ENCODE data around the gene SLC17A8. TPM values are rescaled to one million over a fixed set of nuclear protein-coding genes. Genes with fewer than 3 reads are reported as not detected.

SLC17A8 gene
- total RNA-seq, 1 donor, result not detected

DNA sequence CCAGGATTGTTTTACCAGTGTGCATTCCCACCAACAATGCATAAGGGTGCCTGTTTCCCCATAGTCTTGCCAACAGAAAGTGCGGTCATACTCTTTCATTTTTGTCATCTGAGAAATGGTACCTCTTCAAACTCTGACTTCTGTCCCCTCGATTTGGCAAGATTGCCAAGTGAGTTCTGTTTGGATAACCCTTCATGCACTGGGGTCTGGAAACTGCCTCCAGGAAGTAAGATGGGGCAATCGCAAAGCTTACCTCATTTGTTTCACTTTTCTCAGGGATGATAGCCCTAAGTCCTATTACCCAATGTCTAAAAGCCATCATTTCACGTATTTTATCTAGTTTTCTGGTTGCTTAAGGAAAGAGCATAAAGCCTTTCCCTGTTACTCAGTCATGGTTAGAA, 88.2 kb downstream of the SLC17A8 start:
- peak; percentile 2 for DNase-seq (ENCODE audit: low read depth)
- no peak overlapping the region for H3K4me3 ChIP-seq (ENCODE audit: low read depth, low read length)
- TF ChIP-seq, protein P1, sequence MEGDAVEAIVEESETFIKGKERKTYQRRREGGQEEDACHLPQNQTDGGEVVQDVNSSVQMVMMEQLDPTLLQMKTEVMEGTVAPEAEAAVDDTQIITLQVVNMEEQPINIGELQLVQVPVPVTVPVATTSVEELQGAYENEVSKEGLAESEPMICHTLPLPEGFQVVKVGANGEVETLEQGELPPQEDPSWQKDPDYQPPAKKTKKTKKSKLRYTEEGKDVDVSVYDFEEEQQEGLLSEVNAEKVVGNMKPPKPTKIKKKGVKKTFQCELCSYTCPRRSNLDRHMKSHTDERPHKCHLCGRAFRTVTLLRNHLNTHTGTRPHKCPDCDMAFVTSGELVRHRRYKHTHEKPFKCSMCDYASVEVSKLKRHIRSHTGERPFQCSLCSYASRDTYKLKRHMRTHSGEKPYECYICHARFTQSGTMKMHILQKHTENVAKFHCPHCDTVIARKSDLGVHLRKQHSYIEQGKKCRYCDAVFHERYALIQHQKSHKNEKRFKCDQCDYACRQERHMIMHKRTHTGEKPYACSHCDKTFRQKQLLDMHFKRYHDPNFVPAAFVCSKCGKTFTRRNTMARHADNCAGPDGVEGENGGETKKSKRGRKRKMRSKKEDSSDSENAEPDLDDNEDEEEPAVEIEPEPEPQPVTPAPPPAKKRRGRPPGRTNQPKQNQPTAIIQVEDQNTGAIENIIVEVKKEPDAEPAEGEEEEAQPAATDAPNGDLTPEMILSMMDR (IDR thresholded peaks at IDR 0.05; ENCODE audit: insufficient read depth, low read depth, low read length), result no peak

DNA sequence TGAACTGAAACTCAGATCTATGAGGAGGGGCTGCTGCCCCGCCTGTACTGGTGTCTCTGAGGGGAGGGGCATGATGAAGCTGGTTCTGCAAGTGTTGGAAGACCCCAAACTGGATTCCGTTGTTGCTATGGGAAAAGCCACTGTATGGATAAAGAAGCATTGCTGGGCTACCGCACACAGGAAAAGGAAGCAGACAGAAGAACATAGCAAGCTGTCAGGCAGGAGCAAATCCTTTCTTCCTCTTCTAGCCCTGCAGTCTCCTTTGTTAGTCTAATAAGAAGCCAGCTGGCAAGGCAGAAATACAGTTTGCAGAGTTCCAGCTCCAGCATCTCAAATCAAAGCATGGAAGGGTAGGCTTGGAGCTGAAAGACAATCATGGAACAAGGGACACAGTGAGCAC, 90.5 kb downstream of the SLC17A8 start:
- DNase-seq (ENCODE audit: low read depth), result no peak
- no peak overlapping the region for H3K4me3 ChIP-seq (ENCODE audit: low read depth, low read length)
- TF ChIP-seq, protein P1 (IDR thresholded peaks at IDR 0.05; ENCODE audit: insufficient read depth, low read depth, low read length), result no peak

DNA sequence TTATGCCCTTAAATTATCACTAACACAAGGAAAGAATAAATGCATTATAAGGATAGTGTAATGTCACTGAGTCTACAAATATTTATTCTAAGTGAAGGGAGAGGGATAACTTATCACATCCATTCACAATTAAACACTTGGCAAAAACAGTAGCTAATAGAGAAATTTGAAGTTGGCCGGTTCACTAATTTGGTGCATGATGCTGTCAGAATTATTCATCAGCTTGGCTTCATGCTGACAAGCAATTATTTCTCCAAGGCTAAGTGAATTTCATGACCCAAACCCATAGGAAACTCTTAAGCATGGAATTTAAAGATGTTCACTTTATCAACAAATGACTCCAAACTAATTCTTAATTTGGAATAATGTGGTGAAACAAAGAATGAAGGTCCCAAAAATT, 91.8 kb downstream of the SLC17A8 start:
- no peak for DNase-seq (ENCODE audit: low read depth)
- no peak overlapping the region for H3K4me3 ChIP-seq (ENCODE audit: low read depth, low read length)
- TF ChIP-seq, protein P1 (IDR thresholded peaks at IDR 0.05; ENCODE audit: insufficient read depth, low read depth, low read length), result no peak

DNA sequence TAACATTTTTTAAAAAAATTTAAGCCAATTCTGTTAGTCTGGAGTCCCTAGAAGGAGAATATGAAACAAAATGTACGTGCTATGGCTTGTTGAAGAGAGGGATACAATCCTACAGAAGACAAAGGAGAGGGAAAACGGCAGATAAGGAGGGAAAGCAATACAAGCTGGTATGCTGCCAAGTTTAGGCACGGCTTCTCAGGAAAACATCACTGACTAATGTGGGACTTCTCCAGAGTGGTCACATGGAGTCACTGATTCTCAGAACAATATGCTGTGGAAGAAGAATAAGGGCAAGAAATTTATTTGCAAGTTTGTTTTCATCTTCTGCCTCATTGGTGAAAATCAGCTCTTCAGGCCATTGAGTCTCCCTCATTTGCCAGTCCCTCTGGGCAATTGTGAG, 93.9 kb downstream of the SLC17A8 start:
- H3K4me3 ChIP-seq (ENCODE audit: low read depth, low read length), result no peak overlapping the region
- DNase-seq (ENCODE audit: low read depth), result no peak
- TF ChIP-seq, protein P1 (IDR thresholded peaks at IDR 0.05; ENCODE audit: insufficient read depth, low read depth, low read length), result no peak

DNA sequence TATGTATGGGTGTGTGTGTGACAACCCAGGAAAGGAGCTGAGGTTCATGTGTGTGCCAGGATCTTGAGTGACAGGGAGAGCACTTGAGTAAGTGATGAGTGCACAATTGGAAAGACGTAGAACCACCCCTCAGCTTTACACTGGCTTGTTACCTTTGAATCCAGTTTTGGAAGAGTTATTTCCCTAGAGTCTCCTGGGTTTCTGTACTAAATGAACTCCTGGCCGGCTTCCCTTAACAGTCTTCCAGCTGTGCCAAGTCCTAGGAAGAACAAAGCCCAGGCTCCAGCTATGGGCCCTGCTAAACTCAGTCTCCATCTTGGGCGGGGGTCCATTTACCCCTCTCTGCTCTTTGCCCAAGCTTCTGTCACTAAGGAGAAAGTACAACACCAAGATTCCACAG, 97.1 kb downstream of the SLC17A8 start:
- H3K4me3 ChIP-seq (ENCODE audit: low read depth, low read length), result no peak overlapping the region
- no peak for DNase-seq (ENCODE audit: low read depth)
- TF ChIP-seq, protein P1 (IDR thresholded peaks at IDR 0.05; ENCODE audit: insufficient read depth, low read depth, low read length), result no peak

DNA sequence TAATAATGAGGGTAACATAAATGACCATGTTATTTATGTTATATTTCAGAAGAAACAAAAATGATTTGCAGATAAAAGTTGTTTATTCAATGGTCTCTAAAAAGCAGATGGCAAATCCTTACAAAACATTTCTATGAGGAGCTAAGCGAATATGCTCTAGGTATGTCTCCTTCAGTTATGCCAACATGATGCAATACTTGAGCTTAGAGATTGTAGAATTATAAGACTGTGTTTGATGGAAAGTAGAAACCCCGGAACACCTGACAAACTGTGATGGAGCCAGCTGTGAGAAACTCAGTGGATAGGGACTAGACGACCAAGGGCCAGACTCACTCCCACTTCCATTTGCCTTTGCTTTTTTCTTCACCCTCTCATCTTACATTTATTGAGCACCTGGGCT, 99.0 kb downstream of the SLC17A8 start:
- no peak for DNase-seq (ENCODE audit: low read depth)
- TF ChIP-seq, protein P1 (IDR thresholded peaks at IDR 0.05; ENCODE audit: insufficient read depth, low read depth, low read length), result no peak
- H3K4me3 ChIP-seq (ENCODE audit: low read depth, low read length), result no peak overlapping the region

DNA sequence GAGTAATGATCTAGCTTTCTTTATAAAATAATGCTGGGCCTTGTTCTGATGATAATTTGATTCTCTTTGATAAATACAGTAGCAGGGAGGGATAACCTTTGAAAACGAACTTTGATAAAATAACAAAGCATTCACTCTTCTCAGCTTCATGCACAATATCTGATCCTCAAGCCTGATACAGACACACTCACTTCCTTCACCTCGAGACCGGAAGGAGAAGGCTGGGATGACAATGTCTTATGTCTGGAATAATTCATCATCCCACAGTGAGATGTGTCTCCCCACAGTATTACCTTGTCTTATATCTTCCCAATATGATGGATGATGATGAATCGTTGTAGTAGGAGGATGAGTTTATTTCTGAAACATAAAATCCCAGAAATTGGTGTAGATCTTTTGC, 101.3 kb downstream of the SLC17A8 start:
- H3K4me3 ChIP-seq (ENCODE audit: low read depth, low read length), result no peak overlapping the region
- no peak for DNase-seq (ENCODE audit: low read depth)
- TF ChIP-seq, protein P1 (IDR thresholded peaks at IDR 0.05; ENCODE audit: insufficient read depth, low read depth, low read length), result no peak

Data from fibroblast of villous mesenchyme (primary cell).